A549 treated with dexamethasone at 1 μM for 4 hours (cell line): ENCODE measurements around the gene SCCPDH. TPM values are rescaled to one million over a fixed set of nuclear protein-coding genes. Genes with fewer than 3 reads are reported as not detected.

ENCODE experiments used
- total RNA-seq: library from RNA; stranded (reverse); fragments of 200-300 nt; extraction: Qiagen RNA extraction; gene quantifications from 5 replicates; pipeline ENCODE4 v1.2.3, GENCODE V29; 2022

The SCCPDH gene, protein sequence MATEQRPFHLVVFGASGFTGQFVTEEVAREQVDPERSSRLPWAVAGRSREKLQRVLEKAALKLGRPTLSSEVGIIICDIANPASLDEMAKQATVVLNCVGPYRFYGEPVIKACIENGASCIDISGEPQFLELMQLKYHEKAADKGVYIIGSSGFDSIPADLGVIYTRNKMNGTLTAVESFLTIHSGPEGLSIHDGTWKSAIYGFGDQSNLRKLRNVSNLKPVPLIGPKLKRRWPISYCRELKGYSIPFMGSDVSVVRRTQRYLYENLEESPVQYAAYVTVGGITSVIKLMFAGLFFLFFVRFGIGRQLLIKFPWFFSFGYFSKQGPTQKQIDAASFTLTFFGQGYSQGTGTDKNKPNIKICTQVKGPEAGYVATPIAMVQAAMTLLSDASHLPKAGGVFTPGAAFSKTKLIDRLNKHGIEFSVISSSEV
- 45.9 to 49.2 TPM (median 47.9 TPM) in 5 replicates for total RNA-seq

DNA sequence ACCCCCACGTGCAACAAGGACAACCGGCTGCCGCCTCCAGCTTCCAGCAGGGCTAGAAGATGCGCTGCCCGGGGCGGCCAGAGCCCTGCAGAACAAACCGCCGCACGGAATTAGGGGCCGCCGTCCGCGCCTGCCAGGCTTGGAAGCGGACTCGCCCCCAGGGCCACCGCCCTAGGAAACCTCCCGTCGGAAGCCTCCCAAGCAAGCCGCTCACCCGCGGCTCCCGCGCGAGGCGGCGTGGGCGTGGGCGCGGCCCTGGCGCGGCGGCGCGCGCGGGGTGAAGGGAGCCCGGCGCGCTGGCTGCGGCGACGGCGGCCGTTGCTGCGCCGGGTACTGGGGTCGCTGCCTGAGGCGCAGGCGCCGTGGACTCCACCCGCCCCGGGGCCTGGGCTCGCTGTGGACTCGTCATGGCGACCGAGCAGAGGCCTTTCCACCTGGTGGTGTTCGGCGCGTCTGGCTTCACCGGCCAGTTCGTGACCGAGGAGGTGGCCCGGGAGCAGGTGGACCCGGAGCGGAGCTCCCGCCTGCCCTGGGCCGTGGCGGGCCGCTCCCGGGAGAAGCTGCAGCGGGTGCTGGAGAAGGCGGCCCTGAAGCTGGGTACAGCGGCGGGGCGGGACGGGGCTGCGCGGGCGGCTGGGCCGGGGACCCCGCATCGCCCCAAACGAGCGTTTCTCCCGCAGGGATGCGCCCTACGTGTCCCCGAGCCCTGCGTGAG is at the start of gene SCCPDH:
SCCPDH (plus strand) TSS at position 394 of the 715 bp plus-strand sequence; CDS start at position 408, 14 bp downstream.

Other genes with a start within 250 kb of the SCCPDH start
- 13.5 to 15.0 TPM (median 14.4 TPM) in 5 replicates for gene SMYD3, start 217.1 kb upstream of the SCCPDH start, total RNA-seq
- 31.4 to 36.8 TPM (median 35.6 TPM) in 5 replicates for gene TFB2M, start 158.1 kb upstream of the SCCPDH start, total RNA-seq
- 6.6 to 9.0 TPM (median 8.5 TPM) in 5 replicates for gene CNST, start 158.0 kb upstream of the SCCPDH start, total RNA-seq
- gene AHCTF1, start 207.5 kb downstream of the SCCPDH start, total RNA-seq = 25.9 to 37.7 TPM (median 31.8 TPM) in 5 replicates